ENCODE results near the gene TTC9.

TTC9 gene

DNA sequence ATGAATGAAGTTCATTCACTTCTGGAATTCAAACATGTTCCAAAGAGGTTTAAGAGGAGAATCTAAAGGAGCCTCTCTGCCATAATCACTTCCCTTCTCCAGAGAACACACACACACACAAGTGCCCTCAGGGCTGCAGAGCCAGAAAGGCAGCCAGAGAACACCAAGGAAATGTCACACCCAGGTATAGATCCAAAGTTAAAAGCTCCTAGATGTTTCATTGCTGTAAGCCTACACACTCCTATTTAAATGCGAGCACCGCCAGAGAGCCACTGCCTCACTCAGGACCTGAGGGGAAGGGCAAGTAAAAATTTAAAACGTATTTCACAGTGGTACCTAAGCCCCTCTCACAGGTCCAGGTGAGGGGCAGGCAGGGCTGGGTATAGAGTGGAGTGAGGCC is 82.4 kb downstream of the TTC9 start:
- TF ChIP-seq, protein P1, sequence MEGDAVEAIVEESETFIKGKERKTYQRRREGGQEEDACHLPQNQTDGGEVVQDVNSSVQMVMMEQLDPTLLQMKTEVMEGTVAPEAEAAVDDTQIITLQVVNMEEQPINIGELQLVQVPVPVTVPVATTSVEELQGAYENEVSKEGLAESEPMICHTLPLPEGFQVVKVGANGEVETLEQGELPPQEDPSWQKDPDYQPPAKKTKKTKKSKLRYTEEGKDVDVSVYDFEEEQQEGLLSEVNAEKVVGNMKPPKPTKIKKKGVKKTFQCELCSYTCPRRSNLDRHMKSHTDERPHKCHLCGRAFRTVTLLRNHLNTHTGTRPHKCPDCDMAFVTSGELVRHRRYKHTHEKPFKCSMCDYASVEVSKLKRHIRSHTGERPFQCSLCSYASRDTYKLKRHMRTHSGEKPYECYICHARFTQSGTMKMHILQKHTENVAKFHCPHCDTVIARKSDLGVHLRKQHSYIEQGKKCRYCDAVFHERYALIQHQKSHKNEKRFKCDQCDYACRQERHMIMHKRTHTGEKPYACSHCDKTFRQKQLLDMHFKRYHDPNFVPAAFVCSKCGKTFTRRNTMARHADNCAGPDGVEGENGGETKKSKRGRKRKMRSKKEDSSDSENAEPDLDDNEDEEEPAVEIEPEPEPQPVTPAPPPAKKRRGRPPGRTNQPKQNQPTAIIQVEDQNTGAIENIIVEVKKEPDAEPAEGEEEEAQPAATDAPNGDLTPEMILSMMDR (IDR thresholded peaks at IDR 0.05; ENCODE audit: extremely low read depth, insufficient read depth, missing control alignments) = no peak
- in situ Hi-C loops (cut with MboI; ENCODE audit: low pct_unique_long_range_greater_than_20kb, low sequenced_read_pairs, unreplicated experiment) = no loop called here
- no peak for DNase-seq (ENCODE audit: low spot score)

DNA sequence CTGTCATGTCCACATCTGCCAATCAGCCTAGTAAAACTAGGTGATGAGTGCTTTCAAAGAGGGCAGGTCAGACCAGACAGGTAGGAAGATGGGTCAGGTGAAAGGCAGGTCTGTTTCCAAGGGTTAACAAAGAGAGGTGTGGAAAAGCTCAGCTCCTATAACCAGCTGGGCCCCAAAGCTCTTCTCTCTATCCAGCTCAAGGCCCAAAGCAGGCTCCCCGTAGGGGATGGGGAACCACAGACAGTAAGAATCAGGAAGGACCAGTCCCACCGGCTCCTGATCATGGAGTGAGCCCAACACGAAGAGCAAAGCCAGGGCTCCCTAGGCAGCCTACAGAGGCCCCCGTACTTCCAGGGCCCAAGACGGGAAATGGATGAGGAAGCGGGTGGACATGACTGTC is 83.2 kb downstream of the TTC9 start:
- TF ChIP-seq, protein P1 (IDR thresholded peaks at IDR 0.05; ENCODE audit: extremely low read depth, insufficient read depth, missing control alignments) = no peak
- in situ Hi-C loops (cut with MboI; ENCODE audit: low pct_unique_long_range_greater_than_20kb, low sequenced_read_pairs, unreplicated experiment) = no loop called here
- no peak for DNase-seq (ENCODE audit: low spot score)

Measured in GM13977 (cell line).